ENCODE measurements around the gene ARNT2. TPM values are rescaled to one million over a fixed set of nuclear protein-coding genes. Genes with fewer than 3 reads are reported as not detected.

The ARNT2 gene
- total and polyA plus RNA-seq, 10 of the 15 experiments (the other 5 are each of a cell fraction or from before 2014, with no cell fraction given), result 0.07 to 0.49 (median 0.09) TPM; not detected in 6

- H3K4me3 ChIP-seq, result no peak overlapping the region
- no peak overlapping the region for H3K27ac ChIP-seq (ENCODE audit: control insufficient read depth, insufficient read depth)
- no peaks in the 10 kb centered on the region for H3K36me3 ChIP-seq (ENCODE audit: control insufficient read depth in 2 of 2, insufficient read depth in 2 of 2, low read length in 1 of 2)
- H3K27me3 ChIP-seq (replicated peaks in 1 of 2; ENCODE audit: control insufficient read depth in 2 of 2, insufficient read depth in 2 of 2, low read length in 1 of 2), result no peaks in the 10 kb centered on the region
- in situ Hi-C loops (cut with MboI), result no loop called here
- no TSS peak for BruUV-seq (replicated peaks)
- intact Hi-C loops (cut with micrococcal nuclease; ENCODE audit: unreplicated experiment), result no loop called here
- RAD21 ChIA-PET (ENCODE audit: unreplicated experiment), result no interaction called here
- H3K9me3 ChIP-seq (replicated peaks; ENCODE audit: control insufficient read depth, insufficient read depth, low read length), result no peaks in the 10 kb centered on the region
- POLR2A ChIA-PET, result no interaction called here
- CTCF ChIA-PET, result interaction anchor here (0.6 kb wide), 1 partner anchor 9 kb away, joined by 4 read pairs; no protein-coding TSS in a partner anchor
- H3K9ac ChIP-seq (ENCODE audit: control insufficient read depth, insufficient read depth, low read length), result no peak overlapping the region
- H3K4me1 ChIP-seq (ENCODE audit: control insufficient read depth, insufficient read depth, low read length), result no peaks in the 10 kb centered on the region
- H2AFZ ChIP-seq (ENCODE audit: control insufficient read depth, low read depth, low read length), result no peak overlapping the region
- SMC1A ChIA-PET (ENCODE audit: uncharacterized antibody, unreplicated experiment), result no interaction called here
- 2% methylated on average over 5 of the region's 5 CpGs for WGBS (ENCODE audit: insufficient coverage, insufficient replicate concordance, low lambda C conversion rate, missing lambda C conversion rate)
- no peaks in the 10 kb centered on the region for H4K20me1 ChIP-seq (ENCODE audit: control insufficient read depth, insufficient read depth)
- H3K4me2 ChIP-seq (ENCODE audit: control insufficient read depth, insufficient read depth), result no peak overlapping the region
- TF ChIP-seq NR2F1 (conservative IDR thresholded peaks at IDR 0.05) (no peak), BHLHE40 (IDR thresholded peaks at IDR 0.05; ENCODE audit: borderline replicate concordance in 1 of 2, low read depth in 2 of 2, low read length in 1 of 2) (no peak), ZNF24 (IDR thresholded peaks at IDR 0.05) (no peak), DPF2 (IDR thresholded peaks at IDR 0.05) (no peak), SKIL (IDR thresholded peaks at IDR 0.05; ENCODE audit: low read depth, poor library complexity, severe bottlenecking) (no peak)
- TF ChIP-seq, protein P1, sequence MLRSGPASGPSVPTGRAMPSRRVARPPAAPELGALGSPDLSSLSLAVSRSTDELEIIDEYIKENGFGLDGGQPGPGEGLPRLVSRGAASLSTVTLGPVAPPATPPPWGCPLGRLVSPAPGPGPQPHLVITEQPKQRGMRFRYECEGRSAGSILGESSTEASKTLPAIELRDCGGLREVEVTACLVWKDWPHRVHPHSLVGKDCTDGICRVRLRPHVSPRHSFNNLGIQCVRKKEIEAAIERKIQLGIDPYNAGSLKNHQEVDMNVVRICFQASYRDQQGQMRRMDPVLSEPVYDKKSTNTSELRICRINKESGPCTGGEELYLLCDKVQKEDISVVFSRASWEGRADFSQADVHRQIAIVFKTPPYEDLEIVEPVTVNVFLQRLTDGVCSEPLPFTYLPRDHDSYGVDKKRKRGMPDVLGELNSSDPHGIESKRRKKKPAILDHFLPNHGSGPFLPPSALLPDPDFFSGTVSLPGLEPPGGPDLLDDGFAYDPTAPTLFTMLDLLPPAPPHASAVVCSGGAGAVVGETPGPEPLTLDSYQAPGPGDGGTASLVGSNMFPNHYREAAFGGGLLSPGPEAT (IDR thresholded peaks at IDR 0.05; ENCODE audit: low read depth), result 0 out of 2 replicates have a peak, but pooled peaks have one; percentile 19
- FAIRE-seq (no peak), ATAC-seq (peak; percentile 33), DNase-seq (ENCODE audit: low read depth, low spot score) (no peak)
- no peaks in the 10 kb centered on the region for H3K79me2 ChIP-seq (ENCODE audit: control insufficient read depth, insufficient read depth, low read length)
Measured at GRCh38 chr15:80419546-80419945, 15.4 kb downstream of the ARNT2 start.

Data from GM12878 (cell line).